ENCODE results near the gene MYO10.

Gene MYO10

GRCh38 chr5:16791904-16792597 lies 144.0 kb downstream of the MYO10 start:
- Histone ChIP-seq H3K4me1 (ENCODE audit: insufficient read depth, low read length) (no peaks in the 10 kb centered on the region), H3K4me3 (ENCODE audit: low read depth in 1 of 2, low read length in 2 of 2) (no peak overlapping the region), H3K27ac (ENCODE audit: low read length) (no peak overlapping the region), H3K9me3 (ENCODE audit: insufficient read depth, low read length, severe bottlenecking) (no peaks in the 10 kb centered on the region), H2AFZ (ENCODE audit: low read depth, low read length) (no peak overlapping the region), H3K79me2 (ENCODE audit: insufficient read depth, low read length) (no peaks in the 10 kb centered on the region), H3K9ac (ENCODE audit: low read depth, low read length) (no peak overlapping the region), H3K36me3 (ENCODE audit: insufficient read depth, low read length) (no peaks in the 10 kb centered on the region), H3K27me3 (ENCODE audit: insufficient read depth, low read length, poor library complexity) (no peaks in the 10 kb centered on the region), H4K20me1 (ENCODE audit: insufficient read depth, low read length) (no peaks in the 10 kb centered on the region), H3K4me2 (ENCODE audit: insufficient read depth, low read length) (no peak overlapping the region)
- DNase-seq: no peak
- TF ChIP-seq EZH2 (IDR thresholded peaks at IDR 0.05; ENCODE audit: borderline replicate concordance, low read depth, low read length, severe bottlenecking) (no peak), CTCF (IDR thresholded peaks at IDR 0.05; ENCODE audit: borderline replicate concordance, extremely low read depth, low read length, poor library complexity, severe bottlenecking) (no peak)
- ATAC-seq (ENCODE audit: insufficient read depth, low read depth): no peak

DNA sequence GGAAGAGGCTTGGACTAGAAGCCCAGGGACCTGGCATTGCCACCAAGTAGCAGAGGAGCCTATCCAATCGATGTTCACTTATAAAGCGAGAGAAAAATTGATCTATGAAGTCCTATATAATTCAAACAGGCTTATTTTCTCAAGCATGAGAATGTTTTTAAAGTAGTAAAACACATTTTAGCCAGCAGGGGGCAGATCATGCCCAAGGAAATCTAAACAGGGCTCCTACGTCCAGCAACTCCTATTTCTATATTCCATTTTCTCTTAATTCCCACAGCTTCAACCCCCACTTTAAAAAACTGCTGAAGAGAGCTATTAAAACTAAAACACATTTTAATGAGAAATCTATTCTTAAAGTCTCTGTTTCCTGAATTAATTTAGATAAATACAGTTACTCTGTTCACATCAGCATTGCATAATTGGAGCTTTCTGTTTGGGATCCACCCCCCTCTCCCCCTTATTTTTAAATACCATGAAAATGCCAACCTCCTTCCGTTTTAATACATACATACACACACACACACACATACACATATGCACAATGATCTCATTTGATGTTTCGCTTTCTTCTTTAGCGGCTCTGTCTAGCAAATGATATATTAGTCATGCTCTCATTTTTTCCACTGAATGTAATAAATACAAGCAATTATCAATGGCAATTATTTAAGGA lies 144.9 kb downstream of the MYO10 start:
- no peaks in the 10 kb centered on the region for H3K27me3 ChIP-seq (ENCODE audit: insufficient read depth, low read length, poor library complexity)
- H4K20me1 ChIP-seq (ENCODE audit: insufficient read depth, low read length): no peaks in the 10 kb centered on the region
- peak; percentile 74 for TF ChIP-seq CTCF (IDR thresholded peaks at IDR 0.05; ENCODE audit: borderline replicate concordance, extremely low read depth, low read length, poor library complexity, severe bottlenecking)
- TF ChIP-seq EZH2 (IDR thresholded peaks at IDR 0.05; ENCODE audit: borderline replicate concordance, low read depth, low read length, severe bottlenecking): no peak
- H3K9ac ChIP-seq (ENCODE audit: low read depth, low read length): no peak overlapping the region
- H3K27ac ChIP-seq (ENCODE audit: low read length): no peak overlapping the region
- no peak overlapping the region for H2AFZ ChIP-seq (ENCODE audit: low read depth, low read length)
- H3K4me3 ChIP-seq (ENCODE audit: low read depth in 1 of 2, low read length in 2 of 2): no peak overlapping the region
- ATAC-seq (ENCODE audit: insufficient read depth, low read depth) (peak; percentile 50; the same call in 1 of the 3 replicates), DNase-seq (peak; percentile 30)
- no peaks in the 10 kb centered on the region for H3K36me3 ChIP-seq (ENCODE audit: insufficient read depth, low read length)
- no peaks in the 10 kb centered on the region for H3K79me2 ChIP-seq (ENCODE audit: insufficient read depth, low read length)
- H3K4me1 ChIP-seq (ENCODE audit: insufficient read depth, low read length): no peaks in the 10 kb centered on the region
- H3K9me3 ChIP-seq (ENCODE audit: insufficient read depth, low read length, severe bottlenecking): no peaks in the 10 kb centered on the region
- no peak overlapping the region for H3K4me2 ChIP-seq (ENCODE audit: insufficient read depth, low read length)

DNA sequence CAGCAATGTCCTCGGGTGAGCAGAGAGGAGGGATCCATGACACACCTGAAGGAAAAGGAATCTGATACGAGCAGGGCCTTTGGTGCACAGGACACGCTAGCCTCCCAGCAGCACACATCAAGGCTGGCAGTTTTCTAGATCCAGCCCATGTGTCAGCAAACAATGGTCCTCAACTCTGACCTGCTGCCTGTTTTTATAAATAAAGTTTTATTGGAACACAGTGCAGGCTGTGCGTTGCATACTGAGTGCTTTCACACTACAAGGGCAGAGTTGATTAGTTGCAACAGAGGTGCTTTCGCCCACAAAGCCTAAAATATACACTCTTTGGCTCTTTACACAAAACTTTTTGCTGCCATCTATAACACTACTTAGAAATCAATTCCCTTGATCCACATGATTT lies 147.1 kb downstream of the MYO10 start:
- Histone ChIP-seq H3K36me3 (ENCODE audit: insufficient read depth, low read length) (no peaks in the 10 kb centered on the region), H4K20me1 (ENCODE audit: insufficient read depth, low read length) (no peaks in the 10 kb centered on the region), H3K79me2 (ENCODE audit: insufficient read depth, low read length) (no peaks in the 10 kb centered on the region), H3K27ac (ENCODE audit: low read length) (no peak overlapping the region), H3K9me3 (ENCODE audit: insufficient read depth, low read length, severe bottlenecking) (no peaks in the 10 kb centered on the region), H3K9ac (ENCODE audit: low read depth, low read length) (no peak overlapping the region), H3K27me3 (ENCODE audit: insufficient read depth, low read length, poor library complexity) (no peaks in the 10 kb centered on the region), H2AFZ (ENCODE audit: low read depth, low read length) (no peak overlapping the region), H3K4me1 (ENCODE audit: insufficient read depth, low read length) (no peaks in the 10 kb centered on the region), H3K4me2 (ENCODE audit: insufficient read depth, low read length) (no peak overlapping the region), H3K4me3 (ENCODE audit: low read depth in 1 of 2, low read length in 2 of 2) (no peak overlapping the region)
- ATAC-seq (ENCODE audit: insufficient read depth, low read depth): no peak
- no peak for TF ChIP-seq CTCF (IDR thresholded peaks at IDR 0.05; ENCODE audit: borderline replicate concordance, extremely low read depth, low read length, poor library complexity, severe bottlenecking)
- TF ChIP-seq EZH2 (IDR thresholded peaks at IDR 0.05; ENCODE audit: borderline replicate concordance, low read depth, low read length, severe bottlenecking): no peak
- no peak for DNase-seq
